Measurements from ENCODE around the gene POU1F1. TPM values are rescaled to one million over a fixed set of nuclear protein-coding genes. Genes with fewer than 3 reads are reported as not detected.

The POU1F1 gene
- total RNA-seq, 1 experiment from 2014 or later, result not detected

- ATAC-seq, result no peak
- POLR2A ChIA-PET (ENCODE audit: unreplicated experiment), result no interaction called here
- no peak overlapping the region for H3K4me3 ChIP-seq (ENCODE audit: low read length)
- intact Hi-C loops (cut with micrococcal nuclease), result no loop called here
- BruUV-seq (replicated peaks), result no TSS peak
- no peaks in the 10 kb centered on the region for H4K20me1 ChIP-seq (ENCODE audit: low read length)
- no peaks in the 10 kb centered on the region for H3K79me2 ChIP-seq (ENCODE audit: low read length)
- H3F3A ChIP-seq (ENCODE audit: low read length, unreplicated experiment), result no peaks in the 10 kb centered on the region
- no peaks in the 10 kb centered on the region for H3K9me2 ChIP-seq (replicated peaks; ENCODE audit: low read length)
- no peak overlapping the region for H2AFZ ChIP-seq (ENCODE audit: low read length)
- no peak for TF ChIP-seq EZH2 (IDR thresholded peaks at IDR 0.05; ENCODE audit: low read length, unreplicated experiment)
- no peak for TF ChIP-seq CTCF (conservative IDR thresholded peaks at IDR 0.05; ENCODE audit: low read depth, low read length)
- TF ChIP-seq EZH2phosphoT487 (IDR thresholded peaks at IDR 0.05; ENCODE audit: borderline replicate concordance, low read length), result no peak
- DNase-seq, result no peak
- H3K4me2 ChIP-seq (ENCODE audit: low read length), result no peak overlapping the region
- H3K27me3 ChIP-seq (ENCODE audit: low read length), result no peaks in the 10 kb centered on the region
- H3K27ac ChIP-seq (ENCODE audit: low read length), result no peak overlapping the region
- H3K4me1 ChIP-seq (ENCODE audit: insufficient read depth, low read length), result peaks cover 7% of the 10 kb centered on the region; the same call in 1 of the 2 replicates
- CTCF ChIA-PET, result no interaction called here
- no peaks in the 10 kb centered on the region for H3K9me3 ChIP-seq (ENCODE audit: low read length)
- H3K36me3 ChIP-seq (ENCODE audit: low read depth, low read length), result no peaks in the 10 kb centered on the region
- H3K9ac ChIP-seq (ENCODE audit: low read length), result no peak overlapping the region
Measured at GRCh38 chr3:87218560-87218959, 57.8 kb downstream of the POU1F1 start.

Small RNA genes lying within 50 kb of the gene (microRNA-seq; reads per million reads assigned to microRNA genes)
- not detected for gene MIR4795 (ENCODE audit: unreplicated experiment)

Other genes with a start within 250 kb of the POU1F1 start
- 40.1 and 49.4 TPM in 2 replicates for gene CHMP2B, start 49.3 kb downstream of the POU1F1 start, total RNA-seq (2014; rRNA removed)

All from PC-3 (cell line).